Esophagus muscularis mucosa (tissue), 4 donors: ENCODE data around the gene DNMT3B. TPM values are rescaled to one million over a fixed set of nuclear protein-coding genes. Genes with fewer than 3 reads are reported as not detected.

Experiments
- DNase-seq: peaks from one replicate; pipeline ENCODE4 v3.0.0-alpha.2; 2017; ENCODE audit errors: extremely low spot score
- H3K27ac ChIP-seq, 4 donors: fragments of 200-600 bp; sonication (generic); replicated peaks in 1 of 4; 1 replicate in 3 of 4; 2 replicates in 1 of 4; pipeline ENCODE4 v1.5.1; 2016 to 2019; ENCODE audit warnings: mild to moderate bottlenecking in 1 of 4
- H3K27me3 ChIP-seq, 4 donors: fragments of 200-600 bp; sonication (generic); one replicate each; pipeline versions ENCODE4 v1.5.1 to v1.6.0; 2016 to 2019
- H3K36me3 ChIP-seq, 4 donors: fragments of 200-600 bp; sonication (generic); one replicate each; pipeline ENCODE4 v1.5.1; 2016 to 2019
- H3K4me1 ChIP-seq, 4 donors: fragments of 200-600 bp; sonication (generic); one replicate each; pipeline ENCODE4 v1.5.1; 2016 to 2019
- H3K4me3 ChIP-seq, 4 donors: fragments of 200-600 bp; sonication (generic); 1 replicate in 2 of 4; 2 replicates in 2 of 4; pipeline ENCODE4 v1.5.1; 2016 to 2019; ENCODE audit warnings: mild to moderate bottlenecking in 4 of 4, moderate library complexity in 1 of 4
- H3K9me3 ChIP-seq, 4 donors: fragments of 200-600 bp; sonication (generic); 1 replicate in 3 of 4; 2 replicates in 1 of 4; pipeline ENCODE4 v1.5.1; 2016 to 2019
- EP300 ChIP-seq: sonication (generic); formaldehyde crosslinking; IDR thresholded peaks from one replicate; pipeline ENCODE4 v1.6.1; 2017; ENCODE audit warnings: antibody characterized with exemption
- POLR2A ChIP-seq: fragments of 450-650 bp; IDR thresholded peaks from one replicate; pipeline ENCODE4 v1.6.1; 2017; ENCODE audit warnings: antibody characterized with exemption, moderate library complexity, mild to moderate bottlenecking, low read depth
- POLR2AphosphoS5 ChIP-seq, 2 donors: sonication (generic); formaldehyde crosslinking; IDR thresholded peaks; one replicate each; pipeline ENCODE4 v1.6.1; 2017; ENCODE audit warnings: antibody characterized with exemption in 2 of 2
- WGBS: methylation state at CpG from one replicate; pipeline ENCODE4 v1.1.5; 2018; 5-methylcytosine and 5-hydroxymethylcytosine counted together
- intact Hi-C: fragments of 100-400 bp; cut with DNase I; formaldehyde crosslinking; loops from one replicate; pipeline ENCODE4 v1.15.1; 2023
- total RNA-seq, 4 donors: library from RNA; depleted of rRNA; stranded (reverse); fragments of >200 nt; gene quantifications; one replicate each; pipeline versions ENCODE4 v1.1.0 to v1.2.1, GENCODE V29; 2016
- TF ChIP-seq, protein P1 (sequence below), 3 experiments: fragments of 200-600 bp in 2 of 3; fragments of 450-650 bp in 1 of 3; sonication (generic) in 2 of 3; IDR thresholded peaks; one replicate each; pipeline ENCODE4 v1.5.1; 2017 to 2019; ENCODE audit warnings: antibody characterized with exemption in 3 of 3, mild to moderate bottlenecking in 2 of 3, moderate library complexity in 1 of 3

The DNMT3B gene
- total RNA-seq, 4 donors from 2014 or later, result 0.40 to 0.97 (median 0.66) TPM

DNA sequence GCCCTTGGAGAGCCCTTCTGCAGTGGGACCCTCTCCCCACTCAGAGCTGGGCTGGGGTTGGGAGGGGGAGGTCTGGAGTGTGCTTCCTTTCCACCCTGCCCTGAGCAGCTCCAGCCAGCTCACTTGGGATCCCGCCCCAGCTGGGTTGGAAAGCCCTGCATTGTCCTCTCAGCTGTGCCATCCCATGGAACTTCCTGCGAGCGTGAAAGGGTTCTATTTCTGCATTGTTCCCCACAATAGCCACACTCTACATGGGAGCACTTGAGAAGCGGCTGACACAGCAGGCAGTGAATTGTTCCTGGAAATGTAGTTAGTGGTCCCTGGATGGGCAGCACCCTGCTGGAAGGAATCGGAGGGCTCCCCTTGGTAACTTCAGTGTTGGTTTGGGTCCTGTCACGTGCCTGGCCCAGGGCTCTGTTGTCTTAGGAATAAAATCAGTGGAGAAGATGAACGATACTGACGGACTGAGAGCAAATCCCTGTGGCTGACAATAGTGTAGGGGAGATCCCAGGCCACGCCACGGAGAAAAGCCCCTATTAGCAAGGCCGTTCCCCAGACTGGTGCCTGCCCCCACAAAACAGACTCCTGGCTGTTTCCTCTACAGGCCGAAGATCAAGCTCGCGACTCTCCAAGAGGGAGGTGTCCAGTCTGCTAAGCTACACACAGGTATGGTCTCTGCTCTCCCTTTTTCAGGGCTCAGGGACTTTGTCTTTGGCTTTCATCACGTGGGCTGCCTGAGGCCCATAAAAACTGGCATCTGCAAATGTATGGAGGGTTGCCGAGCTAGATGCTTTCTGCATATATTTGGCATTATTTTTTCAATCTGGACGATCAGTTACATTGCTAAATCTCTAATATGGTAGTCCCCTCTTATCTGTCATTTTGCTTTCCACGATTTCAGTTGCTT lies 18.8 kb downstream of the DNMT3B start:
- no peak for DNase-seq
- Histone ChIP-seq H3K36me3 (peaks cover 0 to 26% (median 8%) of the 10 kb centered on the region in 4 donors), H3K9me3 (no peaks in the 10 kb centered on the region), H3K4me3 (no peak overlapping the region), H3K4me1 (peaks cover 0 to 9% (median 4%) of the 10 kb centered on the region in 4 donors), H3K27ac (no peak overlapping the region), H3K27me3 (no peaks in the 10 kb centered on the region)
- intact Hi-C loops, result no loop called here
- WGBS, result 94% methylated on average over 15 of the region's 18 CpGs
- TF ChIP-seq POLR2AphosphoS5 (IDR thresholded peaks at IDR 0.05) (no peak), POLR2A (no peak), EP300 (no peak)
- TF ChIP-seq, protein P1, sequence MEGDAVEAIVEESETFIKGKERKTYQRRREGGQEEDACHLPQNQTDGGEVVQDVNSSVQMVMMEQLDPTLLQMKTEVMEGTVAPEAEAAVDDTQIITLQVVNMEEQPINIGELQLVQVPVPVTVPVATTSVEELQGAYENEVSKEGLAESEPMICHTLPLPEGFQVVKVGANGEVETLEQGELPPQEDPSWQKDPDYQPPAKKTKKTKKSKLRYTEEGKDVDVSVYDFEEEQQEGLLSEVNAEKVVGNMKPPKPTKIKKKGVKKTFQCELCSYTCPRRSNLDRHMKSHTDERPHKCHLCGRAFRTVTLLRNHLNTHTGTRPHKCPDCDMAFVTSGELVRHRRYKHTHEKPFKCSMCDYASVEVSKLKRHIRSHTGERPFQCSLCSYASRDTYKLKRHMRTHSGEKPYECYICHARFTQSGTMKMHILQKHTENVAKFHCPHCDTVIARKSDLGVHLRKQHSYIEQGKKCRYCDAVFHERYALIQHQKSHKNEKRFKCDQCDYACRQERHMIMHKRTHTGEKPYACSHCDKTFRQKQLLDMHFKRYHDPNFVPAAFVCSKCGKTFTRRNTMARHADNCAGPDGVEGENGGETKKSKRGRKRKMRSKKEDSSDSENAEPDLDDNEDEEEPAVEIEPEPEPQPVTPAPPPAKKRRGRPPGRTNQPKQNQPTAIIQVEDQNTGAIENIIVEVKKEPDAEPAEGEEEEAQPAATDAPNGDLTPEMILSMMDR (IDR thresholded peaks at IDR 0.05), result no peak

DNA sequence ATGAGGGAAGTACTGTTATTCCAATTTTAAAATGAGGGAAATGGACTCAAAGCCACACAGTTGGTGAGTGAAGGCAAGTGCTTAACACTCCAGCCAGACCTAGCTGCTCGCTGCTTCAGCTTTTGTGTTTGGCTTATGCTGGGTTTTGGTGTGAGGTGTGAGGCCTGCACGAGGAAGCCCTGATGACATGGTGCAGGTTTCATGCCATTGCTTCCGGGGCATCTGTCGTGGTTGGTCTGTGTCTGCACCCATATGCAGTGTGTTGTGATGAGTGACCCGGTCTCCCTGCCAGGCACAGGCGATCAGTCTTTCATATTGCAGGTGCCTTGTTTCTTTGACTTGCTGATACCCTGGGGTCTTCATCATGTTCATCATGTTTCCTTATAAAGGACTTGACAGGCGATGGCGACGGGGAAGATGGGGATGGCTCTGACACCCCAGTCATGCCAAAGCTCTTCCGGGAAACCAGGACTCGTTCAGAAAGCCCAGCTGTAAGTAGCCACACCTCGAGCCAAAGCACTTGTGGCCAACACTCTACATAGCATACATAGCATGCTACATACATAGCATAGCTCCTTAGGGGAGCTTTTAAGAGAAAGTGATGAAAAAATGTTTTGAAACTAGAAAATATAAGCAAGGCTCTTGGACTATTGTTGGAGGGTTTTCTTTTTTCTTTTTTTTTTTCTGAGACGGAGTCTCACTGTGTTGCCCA lies 22.3 kb downstream of the DNMT3B start:
- H3K9me3 ChIP-seq, result no peaks in the 10 kb centered on the region
- no peak overlapping the region for H3K27ac ChIP-seq
- H3K4me3 ChIP-seq, result no peak overlapping the region
- TF ChIP-seq POLR2AphosphoS5 (IDR thresholded peaks at IDR 0.05) (no peak), EP300 (no peak), POLR2A (no peak)
- TF ChIP-seq, protein P1 (IDR thresholded peaks at IDR 0.05), result no peak
- no peaks in the 10 kb centered on the region for H3K4me1 ChIP-seq
- intact Hi-C loops, result loop anchor here (5.0 kb wide), 1 partner anchor 513 kb away; no protein-coding TSS in a partner anchor
- DNase-seq, result no peak
- no peaks in the 10 kb centered on the region for H3K27me3 ChIP-seq
- WGBS, result 94% methylated on average over 9 of the region's 13 CpGs
- H3K36me3 ChIP-seq, result peaks cover 2 to 40% (median 17%) of the 10 kb centered on the region in 4 donors

DNA sequence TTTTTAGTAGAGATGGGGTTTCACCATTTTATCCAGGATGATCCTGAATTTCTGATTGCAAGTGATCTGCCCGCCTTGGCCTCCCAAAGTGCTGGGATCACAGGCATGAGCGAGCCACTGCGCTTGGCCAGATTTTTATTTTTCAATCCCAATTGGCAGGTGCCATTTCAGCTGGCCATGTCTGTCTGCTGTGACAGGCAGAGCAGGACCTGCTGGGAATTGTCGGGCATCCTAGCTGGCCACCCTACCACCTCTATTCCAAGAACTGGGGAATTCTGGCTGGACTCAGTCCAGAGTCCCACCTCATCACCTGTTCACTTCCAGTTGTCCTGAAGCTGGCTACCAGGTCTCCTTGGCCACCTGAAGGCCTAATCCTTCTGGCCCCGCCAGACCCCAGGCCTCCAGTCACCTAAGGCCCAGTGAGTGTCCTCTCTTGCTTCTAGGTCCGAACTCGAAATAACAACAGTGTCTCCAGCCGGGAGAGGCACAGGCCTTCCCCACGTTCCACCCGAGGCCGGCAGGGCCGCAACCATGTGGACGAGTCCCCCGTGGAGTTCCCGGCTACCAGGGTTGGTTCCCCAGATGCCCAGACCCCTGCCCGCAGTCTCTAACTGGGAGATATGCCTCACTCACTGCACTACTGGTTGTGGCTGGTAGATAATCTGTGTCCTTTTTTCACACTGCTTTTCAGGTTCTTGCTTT lies 24.0 kb downstream of the DNMT3B start:
- DNase-seq, result no peak
- TF ChIP-seq POLR2AphosphoS5 (IDR thresholded peaks at IDR 0.05) (no peak), POLR2A (no peak), EP300 (no peak)
- TF ChIP-seq, protein P1 (IDR thresholded peaks at IDR 0.05), result no peak
- Histone ChIP-seq H3K36me3 (peaks cover 2 to 32% (median 15%) of the 10 kb centered on the region in 4 donors), H3K4me1 (no peaks in the 10 kb centered on the region), H3K9me3 (no peaks in the 10 kb centered on the region), H3K27me3 (no peaks in the 10 kb centered on the region), H3K4me3 (no peak overlapping the region), H3K27ac (no peak overlapping the region)
- 98% methylated on average over 11 of the region's 16 CpGs for WGBS
- intact Hi-C loops, result loop anchor here (5.0 kb wide), 1 partner anchor 511 kb away; no protein-coding TSS in a partner anchor

DNA sequence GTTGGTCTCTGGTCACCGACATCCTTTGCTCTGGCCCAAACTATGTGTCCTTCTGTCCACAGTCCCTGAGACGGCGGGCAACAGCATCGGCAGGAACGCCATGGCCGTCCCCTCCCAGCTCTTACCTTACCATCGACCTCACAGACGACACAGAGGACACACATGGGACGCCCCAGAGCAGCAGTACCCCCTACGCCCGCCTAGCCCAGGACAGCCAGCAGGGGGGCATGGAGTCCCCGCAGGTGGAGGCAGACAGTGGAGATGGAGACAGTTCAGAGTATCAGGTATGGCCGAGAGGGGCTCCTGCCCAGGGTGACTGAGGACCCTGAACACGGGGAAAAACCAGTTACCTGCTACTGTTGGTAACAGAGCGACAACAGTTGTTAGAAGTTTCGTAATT lies 25.0 kb downstream of the DNMT3B start:
- intact Hi-C loops, result loop anchor here (5.0 kb wide), 1 partner anchor 510 kb away; no protein-coding TSS in a partner anchor
- DNase-seq, result no peak
- WGBS, result 83% methylated on average over 6 of the region's 16 CpGs
- Histone ChIP-seq H3K4me1 (peaks cover 0 to 2% (median under 1%) of the 10 kb centered on the region in 4 donors), H3K36me3 (peaks cover 2 to 26% (median 13%) of the 10 kb centered on the region in 4 donors), H3K27ac (no peak overlapping the region), H3K27me3 (no peaks in the 10 kb centered on the region), H3K9me3 (no peaks in the 10 kb centered on the region), H3K4me3 (no peak overlapping the region)
- no peak for TF ChIP-seq POLR2AphosphoS5 (IDR thresholded peaks at IDR 0.05)
- TF ChIP-seq EP300, result no peak
- TF ChIP-seq POLR2A, result no peak
- TF ChIP-seq, protein P1 (IDR thresholded peaks at IDR 0.05), result no peak
